Uterus (tissue), 2 donors: ENCODE measurements around the gene C22orf31.

Source experiments
- CTCF ChIP-seq, 4 experiments: fragments of 200-600 bp in 2 of 4; fragments of 450-650 bp in 2 of 4; sonication (generic) in 2 of 4; IDR thresholded peaks; one replicate each; pipeline ENCODE4 v1.5.1; 2016 to 2019; ENCODE audit warnings: antibody characterized with exemption in 4 of 4, mild to moderate bottlenecking in 2 of 4, moderate library complexity in 1 of 4
- POLR2A ChIP-seq, 2 donors: fragments of 450-650 bp; IDR thresholded peaks; one replicate each; pipeline ENCODE4 v1.6.1; 2016; ENCODE audit warnings: antibody characterized with exemption in 2 of 2, mild to moderate bottlenecking in 1 of 2, moderate library complexity in 1 of 2

GRCh38 chr22:29053048-29053702, 8.5 kb downstream of the C22orf31 start:
- TF ChIP-seq CTCF (IDR thresholded peaks at IDR 0.05), result no peak
- TF ChIP-seq POLR2A (IDR thresholded peaks at IDR 0.05), result no peak
